Fibroblast of pulmonary artery (primary cell): ENCODE data around the gene SLC35D1.

Source experiments
- DNase-seq: peaks from one replicate; pipeline ENCODE4 v3.0.0-alpha.2; 2010; ENCODE audit warnings: low read depth
- H3K4me3 ChIP-seq: replicated peaks from 2 replicates; pipeline ENCODE4 v1.5.1; 2011; ENCODE audit warnings: low read depth, mild to moderate bottlenecking, control low read depth, low read length, moderate library complexity
- TF ChIP-seq, protein P1 (sequence below): IDR thresholded peaks from 2 replicates; pipeline ENCODE4 v1.5.1; 2011; ENCODE audit warnings: mild to moderate bottlenecking, control low read depth, low read length, inconsistent platforms; ENCODE audit errors: missing control alignments

Gene SLC35D1

DNA sequence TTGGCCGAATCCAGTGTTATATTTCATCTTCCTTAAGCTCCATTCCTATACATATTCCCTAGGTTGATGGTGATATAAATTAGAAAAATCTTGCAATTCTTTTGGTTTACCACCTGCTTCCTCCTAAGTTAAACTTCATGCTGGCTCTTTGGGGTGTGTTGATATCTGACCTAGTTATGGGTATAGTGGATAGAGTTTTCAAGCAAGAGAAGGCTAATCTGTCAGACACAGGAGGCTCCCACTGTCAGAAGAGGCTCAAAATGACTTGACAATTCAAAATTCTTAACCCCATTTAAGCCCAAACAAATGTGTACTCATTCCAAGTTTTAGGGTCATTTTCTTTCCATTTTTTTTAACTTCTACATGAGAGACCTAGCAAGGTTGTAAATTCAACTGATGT is 8.5 kb upstream of the SLC35D1 start:
- TF ChIP-seq, protein P1, sequence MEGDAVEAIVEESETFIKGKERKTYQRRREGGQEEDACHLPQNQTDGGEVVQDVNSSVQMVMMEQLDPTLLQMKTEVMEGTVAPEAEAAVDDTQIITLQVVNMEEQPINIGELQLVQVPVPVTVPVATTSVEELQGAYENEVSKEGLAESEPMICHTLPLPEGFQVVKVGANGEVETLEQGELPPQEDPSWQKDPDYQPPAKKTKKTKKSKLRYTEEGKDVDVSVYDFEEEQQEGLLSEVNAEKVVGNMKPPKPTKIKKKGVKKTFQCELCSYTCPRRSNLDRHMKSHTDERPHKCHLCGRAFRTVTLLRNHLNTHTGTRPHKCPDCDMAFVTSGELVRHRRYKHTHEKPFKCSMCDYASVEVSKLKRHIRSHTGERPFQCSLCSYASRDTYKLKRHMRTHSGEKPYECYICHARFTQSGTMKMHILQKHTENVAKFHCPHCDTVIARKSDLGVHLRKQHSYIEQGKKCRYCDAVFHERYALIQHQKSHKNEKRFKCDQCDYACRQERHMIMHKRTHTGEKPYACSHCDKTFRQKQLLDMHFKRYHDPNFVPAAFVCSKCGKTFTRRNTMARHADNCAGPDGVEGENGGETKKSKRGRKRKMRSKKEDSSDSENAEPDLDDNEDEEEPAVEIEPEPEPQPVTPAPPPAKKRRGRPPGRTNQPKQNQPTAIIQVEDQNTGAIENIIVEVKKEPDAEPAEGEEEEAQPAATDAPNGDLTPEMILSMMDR = no peak
- no peak overlapping the region for H3K4me3 ChIP-seq
- no peak for DNase-seq

DNA sequence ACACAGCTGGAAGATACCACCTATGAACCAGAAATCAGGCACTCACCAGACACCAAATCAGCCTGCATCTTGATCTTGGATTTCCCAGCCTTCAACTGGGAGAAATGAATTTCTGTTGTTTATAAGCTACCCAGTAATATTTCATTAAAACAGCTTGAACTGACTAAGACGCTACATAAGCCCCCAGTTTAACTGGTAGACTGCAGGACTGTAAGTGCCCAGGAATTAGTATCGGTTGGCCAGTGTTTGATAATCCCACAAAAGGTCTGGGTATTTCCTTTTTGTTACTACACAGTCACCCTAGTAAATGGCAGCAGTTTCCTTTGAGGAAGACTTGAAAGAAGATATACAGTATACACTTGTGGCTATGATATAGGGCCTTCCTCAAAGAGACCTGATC is 7.3 kb upstream of the SLC35D1 start:
- TF ChIP-seq, protein P1 = no peak
- no peak for DNase-seq
- H3K4me3 ChIP-seq = no peak overlapping the region

DNA sequence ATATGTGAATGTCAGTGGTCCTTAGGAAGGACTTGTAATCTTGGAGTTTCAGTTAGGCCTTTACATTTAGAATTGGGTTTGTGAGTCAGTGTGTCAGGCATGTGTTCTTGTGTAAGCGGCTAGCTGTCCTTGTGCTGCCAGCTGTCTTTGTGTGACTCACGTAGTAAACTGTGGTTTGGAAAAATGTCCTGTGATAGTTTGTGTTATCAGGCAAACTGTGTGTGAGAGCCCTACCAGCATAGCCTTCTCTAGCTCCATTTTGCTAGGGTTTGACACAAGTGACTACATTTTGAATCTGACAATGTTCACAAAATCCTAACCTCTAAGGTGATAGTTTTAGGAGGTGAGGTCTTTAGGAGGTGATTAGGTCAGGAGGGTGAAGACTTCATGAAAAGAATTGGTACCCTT is 6.9 kb upstream of the SLC35D1 start:
- DNase-seq = peak; percentile 98
- H3K4me3 ChIP-seq = no peak overlapping the region

DNA sequence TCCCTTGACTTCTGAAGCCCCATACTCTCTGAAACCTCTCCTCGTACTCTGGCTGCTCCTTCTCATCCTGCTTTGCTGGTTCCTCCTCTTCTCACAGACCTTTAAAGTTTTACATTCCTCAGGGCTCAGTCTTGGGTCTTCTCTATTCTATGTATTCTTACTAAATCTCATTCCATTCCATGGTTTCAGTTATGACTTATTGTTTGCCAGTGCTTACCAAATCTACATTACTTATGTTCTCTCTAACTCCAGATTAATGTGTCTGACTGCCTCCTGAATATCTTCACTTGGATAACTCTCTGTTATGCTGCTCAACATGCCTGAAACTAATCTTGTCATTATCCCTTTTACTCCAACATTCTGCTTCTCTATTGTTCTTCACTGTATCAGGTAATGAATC is 5.4 kb upstream of the SLC35D1 start:
- TF ChIP-seq, protein P1 = no peak

More for the DNA sequence above, 6.9 kb upstream of the SLC35D1 start:
- TF ChIP-seq, protein P1 = no peak

DNA sequence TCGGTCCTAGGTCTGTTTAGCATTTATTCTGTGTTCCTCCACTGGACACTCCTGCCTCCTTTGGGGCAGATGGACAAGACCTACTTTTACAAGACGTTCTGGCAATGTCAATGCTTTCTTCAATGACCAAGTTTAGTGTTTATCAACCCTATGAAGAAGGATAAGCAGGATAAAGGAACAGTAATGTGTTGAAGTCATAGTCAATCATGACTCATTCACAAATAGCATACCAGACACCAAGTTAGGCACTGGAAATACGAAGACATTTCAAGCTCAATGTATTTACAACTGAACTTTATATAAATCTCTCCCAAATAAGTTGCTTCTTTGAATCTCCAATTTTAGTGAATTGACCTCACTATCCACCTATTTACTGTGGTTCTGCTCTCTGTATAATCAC is 4.8 kb upstream of the SLC35D1 start:
- no peak overlapping the region for H3K4me3 ChIP-seq
- TF ChIP-seq, protein P1 = no peak
- no peak for DNase-seq

More for the DNA sequence above, 5.4 kb upstream of the SLC35D1 start:
- H3K4me3 ChIP-seq = no peak overlapping the region
- DNase-seq = no peak

DNA sequence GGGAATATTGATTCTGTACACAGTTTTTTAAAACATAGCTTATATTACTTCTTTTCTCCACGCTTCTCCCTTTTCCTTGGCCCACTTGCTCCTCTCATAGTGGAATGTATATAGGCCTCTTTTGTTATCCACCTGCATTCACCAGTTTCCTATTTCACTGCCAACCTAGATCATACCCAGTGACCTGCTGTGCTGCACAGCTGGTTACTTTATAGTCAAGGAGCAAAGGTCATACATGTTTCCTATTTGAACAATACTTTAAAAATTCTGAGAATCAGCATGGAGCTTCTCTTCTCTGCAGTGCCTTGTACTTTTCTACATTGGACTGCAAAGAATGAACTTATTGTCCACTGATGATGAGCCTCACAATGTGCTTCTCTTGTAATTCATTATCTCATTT is 4.3 kb upstream of the SLC35D1 start:
- TF ChIP-seq, protein P1 = no peak
- DNase-seq = no peak
- H3K4me3 ChIP-seq = no peak overlapping the region

DNA sequence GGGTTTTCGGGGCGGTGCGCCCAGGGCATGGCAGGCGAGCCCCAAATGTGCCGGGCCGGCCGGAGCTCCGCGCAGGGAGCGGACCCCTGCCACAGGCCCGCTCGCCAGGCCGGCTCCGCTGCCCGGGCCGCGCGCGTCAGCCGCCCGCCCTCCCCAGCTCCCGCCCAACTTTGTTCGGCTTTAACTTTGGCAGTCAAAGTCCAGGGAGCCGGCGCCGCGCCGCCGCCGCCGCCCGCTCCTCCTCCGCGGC is 488 bp downstream of the SLC35D1 start:
- DNase-seq = no peak
- peak overlapping the region; percentile 86 for H3K4me3 ChIP-seq
- TF ChIP-seq, protein P1 = no peak
